ENCODE measurements around the gene MCRIP2. TPM values are rescaled to one million over a fixed set of nuclear protein-coding genes. Genes with fewer than 3 reads are reported as not detected.
A peak's percentile ranks its signal among the peaks of the same experiment; 100 is the strongest.

MCRIP2 gene
- total and polyA plus RNA-seq, 2 experiments from 2014 or later: 64.3 to 67.7 TPM

DNA sequence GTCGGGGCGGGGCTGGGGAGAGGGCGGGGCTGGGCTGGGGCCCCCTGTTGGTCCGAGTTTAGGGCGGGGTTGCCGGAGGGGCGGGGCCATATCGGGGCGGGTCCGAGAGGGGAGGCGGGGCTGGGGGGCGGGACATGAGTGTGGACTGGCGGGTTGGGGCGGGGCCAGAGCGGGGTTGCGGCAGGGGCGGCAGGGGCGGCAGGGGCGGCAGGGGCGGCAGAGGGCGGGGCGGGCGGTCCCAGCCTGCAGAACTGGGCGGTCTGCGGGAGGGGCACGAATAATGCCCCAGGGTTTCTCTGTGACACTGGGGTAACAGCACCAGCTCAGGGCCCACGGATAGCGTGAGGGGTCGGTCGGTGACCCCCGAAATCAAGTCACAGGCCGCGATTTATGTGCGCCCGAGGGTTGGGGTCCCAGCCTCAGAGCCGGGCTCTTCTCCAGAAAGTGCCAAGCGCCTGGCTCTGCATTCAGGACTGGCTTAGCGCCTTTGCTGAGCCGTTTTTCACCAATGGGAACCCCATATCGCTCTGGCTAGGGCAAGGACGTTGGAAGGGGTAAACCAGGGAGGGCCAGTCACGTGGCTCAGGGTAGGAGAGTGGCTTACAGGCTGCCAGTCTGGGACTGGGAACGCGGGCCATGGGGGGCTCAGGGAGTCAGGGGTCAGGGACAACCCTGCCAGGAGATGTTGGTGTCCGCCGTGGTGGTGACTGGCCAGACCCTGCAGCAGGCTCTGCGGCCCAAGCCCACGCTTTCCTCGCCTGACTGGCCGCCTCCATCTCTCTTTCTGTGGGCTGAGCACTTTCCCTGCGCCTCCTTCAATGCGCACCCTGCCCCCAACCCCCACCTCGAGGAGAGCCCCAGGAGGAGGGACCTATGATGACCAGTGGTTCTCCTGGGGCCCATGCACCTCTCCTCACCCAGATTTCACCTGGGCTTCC, 4.3 kb upstream of the MCRIP2 start:
- H2AFZ ChIP-seq: peak overlapping the region; percentile 76; the same call in 1 of the 2 replicates

DNA sequence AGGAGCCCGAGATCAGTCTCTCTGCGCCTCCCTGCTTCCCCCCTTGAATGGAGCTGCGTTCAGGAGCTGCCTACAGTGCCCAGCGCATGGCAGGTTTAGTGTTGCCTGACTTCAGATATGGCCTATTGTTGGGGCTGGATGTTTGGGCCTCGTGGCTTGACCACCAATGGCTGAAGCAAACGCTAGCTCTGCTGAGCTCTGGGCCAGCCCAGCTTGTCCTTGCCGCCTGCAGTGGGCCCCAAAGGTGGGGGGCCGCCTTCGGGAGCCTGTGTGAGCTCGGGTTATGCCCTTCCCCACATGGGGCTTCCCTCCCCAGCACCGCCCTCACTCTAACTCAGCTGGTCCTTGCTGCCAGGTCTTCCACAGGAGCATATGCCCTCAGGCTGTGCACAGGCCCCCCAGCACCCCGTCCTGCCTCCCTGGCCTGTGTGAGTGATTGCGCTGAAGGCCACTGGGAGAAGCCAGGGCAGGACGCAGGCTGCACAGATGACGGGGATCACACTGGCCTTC, 3.5 kb upstream of the MCRIP2 start:
- Histone ChIP-seq H3K4me2 (peak overlapping the region; percentile 79; the same call in 1 of the 2 replicates), H3K27me3 (ENCODE audit: insufficient read depth) (no peaks in the 10 kb centered on the region), H3K36me3 (ENCODE audit: insufficient read depth) (no peaks in the 10 kb centered on the region), H3K4me1 (ENCODE audit: insufficient read depth) (peaks cover 24% of the 10 kb centered on the region), H2AFZ (no peak overlapping the region), H3K4me3 (peak overlapping the region; percentile 58), H4K20me1 (replicated peaks; ENCODE audit: insufficient read depth) (no peaks in the 10 kb centered on the region), H3K9me2 (ENCODE audit: insufficient read depth) (no peaks in the 10 kb centered on the region), H3F3A (replicated peaks; ENCODE audit: low read depth) (0 out of 2 replicates have a peak, but pooled peaks cover 6% of the 10 kb centered on the region), H3K79me2 (replicated peaks; ENCODE audit: insufficient read depth) (peaks cover 7% of the 10 kb centered on the region), H3K27ac (ENCODE audit: low read depth) (no peak overlapping the region)
- Mint-ChIP-seq H3K27ac (peak overlapping the region; percentile 56; the same call in 1 of the 2 replicates), H3K9me3 (peaks cover 4% of the 10 kb centered on the region; the same call in 2 of the 3 replicates), H3K36me3 (ENCODE audit: low read depth) (no peaks in the 10 kb centered on the region), H3K4me3 (peak overlapping the region; percentile 65; the same call in 2 of the 3 replicates), H3K27me3 (ENCODE audit: insufficient read depth, low read depth, poor library complexity) (peaks cover 12% of the 10 kb centered on the region), H3K4me1 (peaks cover 20% of the 10 kb centered on the region)
- DNase-seq (ENCODE audit: low spot score) (peak; percentile 37), ATAC-seq (peak; percentile 0; the same call in 1 of the 3 replicates)
- no peak for TF ChIP-seq STAT1 (IDR thresholded peaks at IDR 0.05; ENCODE audit: unreplicated experiment)
- TF ChIP-seq, protein P1, sequence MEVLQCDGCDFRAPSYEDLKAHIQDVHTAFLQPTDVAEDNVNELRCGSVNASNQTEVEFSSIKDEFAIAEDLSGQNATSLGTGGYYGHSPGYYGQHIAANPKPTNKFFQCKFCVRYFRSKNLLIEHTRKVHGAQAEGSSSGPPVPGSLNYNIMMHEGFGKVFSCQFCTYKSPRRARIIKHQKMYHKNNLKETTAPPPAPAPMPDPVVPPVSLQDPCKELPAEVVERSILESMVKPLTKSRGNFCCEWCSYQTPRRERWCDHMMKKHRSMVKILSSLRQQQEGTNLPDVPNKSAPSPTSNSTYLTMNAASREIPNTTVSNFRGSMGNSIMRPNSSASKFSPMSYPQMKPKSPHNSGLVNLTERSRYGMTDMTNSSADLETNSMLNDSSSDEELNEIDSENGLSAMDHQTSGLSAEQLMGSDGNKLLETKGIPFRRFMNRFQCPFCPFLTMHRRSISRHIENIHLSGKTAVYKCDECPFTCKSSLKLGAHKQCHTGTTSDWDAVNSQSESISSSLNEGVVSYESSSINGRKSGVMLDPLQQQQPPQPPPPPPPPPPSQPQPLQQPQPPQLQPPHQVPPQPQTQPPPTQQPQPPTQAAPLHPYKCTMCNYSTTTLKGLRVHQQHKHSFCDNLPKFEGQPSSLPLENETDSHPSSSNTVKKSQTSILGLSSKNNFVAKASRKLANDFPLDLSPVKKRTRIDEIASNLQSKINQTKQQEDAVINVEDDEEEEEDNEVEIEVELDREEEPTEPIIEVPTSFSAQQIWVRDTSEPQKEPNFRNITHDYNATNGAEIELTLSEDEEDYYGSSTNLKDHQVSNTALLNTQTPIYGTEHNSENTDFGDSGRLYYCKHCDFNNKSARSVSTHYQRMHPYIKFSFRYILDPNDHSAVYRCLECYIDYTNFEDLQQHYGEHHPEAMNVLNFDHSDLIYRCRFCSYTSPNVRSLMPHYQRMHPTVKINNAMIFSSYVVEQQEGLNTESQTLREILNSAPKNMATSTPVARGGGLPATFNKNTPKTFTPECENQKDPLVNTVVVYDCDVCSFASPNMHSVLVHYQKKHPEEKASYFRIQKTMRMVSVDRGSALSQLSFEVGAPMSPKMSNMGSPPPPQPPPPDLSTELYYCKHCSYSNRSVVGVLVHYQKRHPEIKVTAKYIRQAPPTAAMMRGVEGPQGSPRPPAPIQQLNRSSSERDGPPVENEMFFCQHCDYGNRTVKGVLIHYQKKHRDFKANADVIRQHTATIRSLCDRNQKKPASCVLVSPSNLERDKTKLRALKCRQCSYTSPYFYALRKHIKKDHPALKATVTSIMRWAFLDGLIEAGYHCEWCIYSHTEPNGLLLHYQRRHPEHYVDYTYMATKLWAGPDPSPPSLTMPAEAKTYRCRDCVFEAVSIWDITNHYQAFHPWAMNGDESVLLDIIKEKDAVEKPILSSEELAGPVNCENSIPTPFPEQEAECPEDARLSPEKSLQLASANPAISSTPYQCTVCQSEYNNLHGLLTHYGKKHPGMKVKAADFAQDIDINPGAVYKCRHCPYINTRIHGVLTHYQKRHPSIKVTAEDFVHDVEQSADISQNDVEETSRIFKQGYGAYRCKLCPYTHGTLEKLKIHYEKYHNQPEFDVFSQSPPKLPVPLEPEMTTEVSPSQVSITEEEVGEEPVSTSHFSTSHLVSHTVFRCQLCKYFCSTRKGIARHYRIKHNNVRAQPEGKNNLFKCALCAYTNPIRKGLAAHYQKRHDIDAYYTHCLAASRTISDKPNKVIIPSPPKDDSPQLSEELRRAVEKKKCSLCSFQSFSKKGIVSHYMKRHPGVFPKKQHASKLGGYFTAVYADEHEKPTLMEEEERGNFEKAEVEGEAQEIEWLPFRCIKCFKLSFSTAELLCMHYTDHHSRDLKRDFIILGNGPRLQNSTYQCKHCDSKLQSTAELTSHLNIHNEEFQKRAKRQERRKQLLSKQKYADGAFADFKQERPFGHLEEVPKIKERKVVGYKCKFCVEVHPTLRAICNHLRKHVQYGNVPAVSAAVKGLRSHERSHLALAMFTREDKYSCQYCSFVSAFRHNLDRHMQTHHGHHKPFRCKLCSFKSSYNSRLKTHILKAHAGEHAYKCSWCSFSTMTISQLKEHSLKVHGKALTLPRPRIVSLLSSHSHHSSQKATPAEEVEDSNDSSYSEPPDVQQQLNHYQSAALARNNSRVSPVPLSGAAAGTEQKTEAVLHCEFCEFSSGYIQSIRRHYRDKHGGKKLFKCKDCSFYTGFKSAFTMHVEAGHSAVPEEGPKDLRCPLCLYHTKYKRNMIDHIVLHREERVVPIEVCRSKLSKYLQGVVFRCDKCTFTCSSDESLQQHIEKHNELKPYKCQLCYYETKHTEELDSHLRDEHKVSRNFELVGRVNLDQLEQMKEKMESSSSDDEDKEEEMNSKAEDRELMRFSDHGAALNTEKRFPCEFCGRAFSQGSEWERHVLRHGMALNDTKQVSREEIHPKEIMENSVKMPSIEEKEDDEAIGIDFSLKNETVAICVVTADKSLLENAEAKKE (CRISPR knock-in tag; IDR thresholded peaks at IDR 0.05): no peak
- no peak for TF ChIP-seq CREB1 (CRISPR knock-in tag; IDR thresholded peaks at IDR 0.05; ENCODE audit: low read depth)
- no peak for TF ChIP-seq EZH2phosphoT487 (IDR thresholded peaks at IDR 0.05; ENCODE audit: unreplicated experiment)
- TF ChIP-seq POLR2AphosphoS5 (IDR thresholded peaks at IDR 0.05; ENCODE audit: low read depth): no peak; the same call in 1 of the 2 replicates
- no peak for TF ChIP-seq NANOG (IDR thresholded peaks at IDR 0.05; ENCODE audit: borderline replicate concordance)

More for the DNA sequence above, 4.3 kb upstream of the MCRIP2 start:
- peak overlapping the region; percentile 63; the same call in 1 of the 2 replicates for H3K27ac ChIP-seq (ENCODE audit: low read depth)
- H4K20me1 ChIP-seq (replicated peaks; ENCODE audit: insufficient read depth): no peaks in the 10 kb centered on the region
- peak overlapping the region; percentile 89 for H3K4me3 Mint-ChIP-seq
- H3K9me3 Mint-ChIP-seq: peaks cover 4% of the 10 kb centered on the region; the same call in 2 of the 3 replicates
- H3K27me3 Mint-ChIP-seq (ENCODE audit: insufficient read depth, low read depth, poor library complexity): peaks cover 12% of the 10 kb centered on the region
- H3K4me3 ChIP-seq: peak overlapping the region; percentile 95
- H3K27ac Mint-ChIP-seq: no peak overlapping the region
- TF ChIP-seq, protein P2, sequence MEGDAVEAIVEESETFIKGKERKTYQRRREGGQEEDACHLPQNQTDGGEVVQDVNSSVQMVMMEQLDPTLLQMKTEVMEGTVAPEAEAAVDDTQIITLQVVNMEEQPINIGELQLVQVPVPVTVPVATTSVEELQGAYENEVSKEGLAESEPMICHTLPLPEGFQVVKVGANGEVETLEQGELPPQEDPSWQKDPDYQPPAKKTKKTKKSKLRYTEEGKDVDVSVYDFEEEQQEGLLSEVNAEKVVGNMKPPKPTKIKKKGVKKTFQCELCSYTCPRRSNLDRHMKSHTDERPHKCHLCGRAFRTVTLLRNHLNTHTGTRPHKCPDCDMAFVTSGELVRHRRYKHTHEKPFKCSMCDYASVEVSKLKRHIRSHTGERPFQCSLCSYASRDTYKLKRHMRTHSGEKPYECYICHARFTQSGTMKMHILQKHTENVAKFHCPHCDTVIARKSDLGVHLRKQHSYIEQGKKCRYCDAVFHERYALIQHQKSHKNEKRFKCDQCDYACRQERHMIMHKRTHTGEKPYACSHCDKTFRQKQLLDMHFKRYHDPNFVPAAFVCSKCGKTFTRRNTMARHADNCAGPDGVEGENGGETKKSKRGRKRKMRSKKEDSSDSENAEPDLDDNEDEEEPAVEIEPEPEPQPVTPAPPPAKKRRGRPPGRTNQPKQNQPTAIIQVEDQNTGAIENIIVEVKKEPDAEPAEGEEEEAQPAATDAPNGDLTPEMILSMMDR (conservative IDR thresholded peaks at IDR 0.05; ENCODE audit: low read depth in 2 of 2): no peak
- 0 out of 2 replicates have a peak, but pooled peaks have one; percentile 23 for TF ChIP-seq POLR2AphosphoS5 (IDR thresholded peaks at IDR 0.05; ENCODE audit: low read depth)
- H3K4me1 Mint-ChIP-seq: peaks cover 20% of the 10 kb centered on the region
- ATAC-seq (peak; percentile 16), DNase-seq (ENCODE audit: low spot score) (peak; percentile 90)
- no peaks in the 10 kb centered on the region; the same call in 1 of the 2 replicates for H3K79me2 ChIP-seq (replicated peaks; ENCODE audit: insufficient read depth)
- no peaks in the 10 kb centered on the region for H3K27me3 ChIP-seq (ENCODE audit: insufficient read depth)
- 0 out of 2 replicates have a peak, but pooled peaks cover 6% of the 10 kb centered on the region for H3F3A ChIP-seq (replicated peaks; ENCODE audit: low read depth)
- peaks cover 19% of the 10 kb centered on the region for H3K4me1 ChIP-seq (ENCODE audit: insufficient read depth)
- H3K9me2 ChIP-seq (ENCODE audit: insufficient read depth): no peaks in the 10 kb centered on the region
- peak overlapping the region; percentile 97 for H3K4me2 ChIP-seq
- H3K36me3 Mint-ChIP-seq (ENCODE audit: low read depth): no peaks in the 10 kb centered on the region
- H3K36me3 ChIP-seq (ENCODE audit: insufficient read depth): no peaks in the 10 kb centered on the region

Data from GM23338 (cell line).